ENCODE measurements around the gene FNDC3A. TPM values are rescaled to one million over a fixed set of nuclear protein-coding genes. Genes with fewer than 3 reads are reported as not detected.

The FNDC3A gene
- total and polyA plus RNA-seq, 9 of the 15 experiments (the other 6 are each of a cell fraction or from before 2014, with no cell fraction given) = 4.1 to 22.0 (median 13.5) TPM

DNA sequence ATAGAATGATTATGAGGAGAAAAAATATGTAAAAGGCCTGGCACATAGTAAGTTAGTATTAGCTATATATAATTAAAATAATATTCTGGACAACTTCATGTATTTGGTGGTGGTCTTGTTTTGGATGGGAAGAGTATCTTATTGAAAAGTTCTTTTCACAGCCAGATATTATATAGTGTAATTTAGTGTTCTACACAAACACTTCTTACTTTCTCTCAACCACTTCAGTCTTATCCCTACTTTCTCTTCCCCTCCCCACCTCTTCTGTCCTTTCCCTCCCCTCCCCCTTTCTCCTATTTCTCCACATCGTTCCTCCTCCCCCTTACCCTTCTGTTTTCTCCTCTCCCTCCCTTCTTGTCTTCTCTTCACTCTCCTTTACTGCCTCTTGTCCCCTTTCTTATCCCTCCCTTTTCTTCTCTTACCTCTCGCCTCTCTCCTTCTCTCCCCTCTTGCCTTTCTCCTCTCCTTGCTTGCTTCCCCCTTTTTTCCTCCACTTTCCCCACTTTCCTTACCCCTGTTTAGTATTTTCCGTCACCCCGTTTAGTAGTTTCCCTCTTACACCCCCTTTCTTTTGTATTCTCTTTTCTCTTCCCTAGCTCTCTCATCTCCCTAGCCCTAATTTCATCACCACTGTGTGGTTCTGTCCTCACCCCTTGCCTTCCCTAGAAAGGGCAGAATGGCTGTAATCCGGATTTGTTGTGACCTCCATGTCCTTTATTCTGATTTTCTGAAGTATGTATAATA, 137.2 kb downstream of the FNDC3A start:
- H3K4me1 ChIP-seq (replicated peaks in 1 of 2; ENCODE audit: control insufficient read depth in 2 of 2, insufficient read depth in 2 of 2, low read length in 2 of 2) = no peaks in the 10 kb centered on the region
- peaks cover 11% of the 10 kb centered on the region for H3K79me2 ChIP-seq (ENCODE audit: control insufficient read depth, insufficient read depth, low read length)
- H3K9ac ChIP-seq (ENCODE audit: insufficient read depth in 1 of 2, low read depth in 2 of 2, low read length in 2 of 2) = no peak overlapping the region
- ATAC-seq (no peak), DNase-seq (ENCODE audit: extremely low read depth in 1 of 4, low spot score in 3 of 4) (peak in 3 of 4 experiments; percentile 9 to 11 (median 10)), FAIRE-seq (no peak)
- TF ChIP-seq ZNF143 (CRISPR knock-in tag; IDR thresholded peaks at IDR 0.05) = no peak
- TF ChIP-seq KDM1A (IDR thresholded peaks at IDR 0.05) = 0 out of 4 replicates have a peak, but pooled peaks of 1 of the 2 experiments have one; percentile 5
- in situ Hi-C loops (cut with MboI) = no loop called here
- H3K36me3 ChIP-seq (ENCODE audit: control insufficient read depth, insufficient read depth, low read length) = peaks cover 11% of the 10 kb centered on the region; the same call in 1 of the 3 replicates
- no peaks in the 10 kb centered on the region for H3K27me3 ChIP-seq (ENCODE audit: control insufficient read depth in 2 of 2, insufficient read depth in 2 of 2, low read length in 2 of 2)
- H3K4me3 ChIP-seq = no peak overlapping the region
- intact Hi-C loops (cut with micrococcal nuclease) = no loop called here
- ChIA-PET POLR2A (no interaction called here), CTCF (ENCODE audit: low intra/inter-chr PET ratio) (no interaction called here)
- 90% methylated on average over 1 of the region's 5 CpGs for WGBS (ENCODE audit: insufficient coverage, low coverage, missing lambda C conversion rate)
- H3K27ac ChIP-seq (ENCODE audit: extremely low read depth, low read depth, low read length) = no peak overlapping the region; the same call in 2 of the 3 replicates
- no peaks in the 10 kb centered on the region for H4K20me1 ChIP-seq (replicated peaks; ENCODE audit: control insufficient read depth, insufficient read depth, low read length)
- H2AFZ ChIP-seq (ENCODE audit: low read depth, low read length) = no peak overlapping the region
- H3K9me1 ChIP-seq (ENCODE audit: control insufficient read depth, insufficient read depth, low read length) = no peaks in the 10 kb centered on the region
- no peak overlapping the region for H3K4me2 ChIP-seq (ENCODE audit: insufficient read depth, low read length)
- H3K9me3 ChIP-seq (replicated peaks; ENCODE audit: control insufficient read depth, insufficient read depth, low read depth, low read length) = no peaks in the 10 kb centered on the region
- no TSS peak for BruUV-seq (replicated peaks)

DNA sequence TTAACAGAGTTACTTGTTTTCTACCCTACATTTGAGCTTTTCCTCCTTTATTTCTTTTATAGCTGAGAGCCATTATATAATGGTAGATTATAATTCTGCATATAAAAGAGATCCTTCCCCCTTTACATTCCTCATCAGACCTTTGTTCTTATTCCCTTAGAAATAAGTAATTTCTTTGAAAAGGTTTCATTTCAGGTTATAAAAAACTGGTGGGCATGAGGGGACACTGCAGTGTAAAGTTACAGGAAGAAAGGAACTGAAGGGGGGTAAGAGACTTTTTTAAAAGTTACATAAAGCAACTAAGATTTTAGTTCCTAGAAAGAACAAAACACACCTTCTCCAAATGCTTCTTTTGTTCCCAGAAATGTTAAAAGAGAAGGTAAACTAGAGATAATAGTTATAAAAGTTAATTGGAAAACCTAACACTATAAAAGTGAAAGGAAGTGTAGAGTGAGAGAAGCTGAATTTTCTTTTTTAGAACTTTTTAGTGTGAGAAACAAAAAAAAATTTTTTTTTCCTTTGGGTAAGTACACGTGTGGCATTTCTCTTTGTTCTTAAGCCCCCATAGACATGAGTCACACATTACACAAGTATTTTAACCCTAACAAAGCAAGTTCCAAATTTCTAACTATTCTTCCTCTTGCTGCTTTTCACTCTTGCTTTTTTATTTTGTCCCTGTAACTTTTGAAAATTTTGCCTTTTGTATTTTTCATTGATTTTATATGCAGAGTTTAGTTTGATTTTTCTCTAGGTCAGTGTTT, 138.0 kb downstream of the FNDC3A start:
- H3K27me3 ChIP-seq (ENCODE audit: control insufficient read depth in 2 of 2, insufficient read depth in 2 of 2, low read length in 2 of 2) = no peaks in the 10 kb centered on the region
- H3K4me3 ChIP-seq = no peak overlapping the region
- no peaks in the 10 kb centered on the region for H4K20me1 ChIP-seq (replicated peaks; ENCODE audit: control insufficient read depth, insufficient read depth, low read length)
- peaks cover 11% of the 10 kb centered on the region for H3K79me2 ChIP-seq (ENCODE audit: control insufficient read depth, insufficient read depth, low read length)
- no peaks in the 10 kb centered on the region for H3K9me1 ChIP-seq (ENCODE audit: control insufficient read depth, insufficient read depth, low read length)
- TF ChIP-seq FOSL1 (tag; conservative IDR thresholded peaks at IDR 0.05) (no peak), JUNB (CRISPR knock-in tag; conservative IDR thresholded peaks at IDR 0.05) (no peak), ZNF778 (CRISPR knock-in tag; IDR thresholded peaks at IDR 0.05) (no peak)
- TF ChIP-seq, protein P1, sequence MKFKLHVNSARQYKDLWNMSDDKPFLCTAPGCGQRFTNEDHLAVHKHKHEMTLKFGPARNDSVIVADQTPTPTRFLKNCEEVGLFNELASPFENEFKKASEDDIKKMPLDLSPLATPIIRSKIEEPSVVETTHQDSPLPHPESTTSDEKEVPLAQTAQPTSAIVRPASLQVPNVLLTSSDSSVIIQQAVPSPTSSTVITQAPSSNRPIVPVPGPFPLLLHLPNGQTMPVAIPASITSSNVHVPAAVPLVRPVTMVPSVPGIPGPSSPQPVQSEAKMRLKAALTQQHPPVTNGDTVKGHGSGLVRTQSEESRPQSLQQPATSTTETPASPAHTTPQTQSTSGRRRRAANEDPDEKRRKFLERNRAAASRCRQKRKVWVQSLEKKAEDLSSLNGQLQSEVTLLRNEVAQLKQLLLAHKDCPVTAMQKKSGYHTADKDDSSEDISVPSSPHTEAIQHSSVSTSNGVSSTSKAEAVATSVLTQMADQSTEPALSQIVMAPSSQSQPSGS (CRISPR knock-in tag; IDR thresholded peaks at IDR 0.05) = no peak
- TF ChIP-seq, protein P2, sequence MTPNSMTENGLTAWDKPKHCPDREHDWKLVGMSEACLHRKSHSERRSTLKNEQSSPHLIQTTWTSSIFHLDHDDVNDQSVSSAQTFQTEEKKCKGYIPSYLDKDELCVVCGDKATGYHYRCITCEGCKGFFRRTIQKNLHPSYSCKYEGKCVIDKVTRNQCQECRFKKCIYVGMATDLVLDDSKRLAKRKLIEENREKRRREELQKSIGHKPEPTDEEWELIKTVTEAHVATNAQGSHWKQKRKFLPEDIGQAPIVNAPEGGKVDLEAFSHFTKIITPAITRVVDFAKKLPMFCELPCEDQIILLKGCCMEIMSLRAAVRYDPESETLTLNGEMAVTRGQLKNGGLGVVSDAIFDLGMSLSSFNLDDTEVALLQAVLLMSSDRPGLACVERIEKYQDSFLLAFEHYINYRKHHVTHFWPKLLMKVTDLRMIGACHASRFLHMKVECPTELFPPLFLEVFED (CRISPR knock-in tag; conservative IDR thresholded peaks at IDR 0.05) = no peak
- no peak for DNase-seq (ENCODE audit: extremely low read depth in 1 of 4, low spot score in 3 of 4)
- H3K36me3 ChIP-seq (ENCODE audit: control insufficient read depth, insufficient read depth, low read length) = peaks cover 12% of the 10 kb centered on the region; the same call in 1 of the 3 replicates
- H3K27ac ChIP-seq (ENCODE audit: extremely low read depth, low read depth, low read length) = no peak overlapping the region; the same call in 2 of the 3 replicates
- H3K9me3 ChIP-seq (replicated peaks; ENCODE audit: control insufficient read depth, insufficient read depth, low read depth, low read length) = no peaks in the 10 kb centered on the region
- BruUV-seq (replicated peaks) = no TSS peak
- no peak for FAIRE-seq
- 62% methylated on average over 1 of the region's 1 CpG for WGBS (ENCODE audit: insufficient coverage, low coverage, missing lambda C conversion rate)
- POLR2A ChIA-PET = no interaction called here
- CTCF ChIA-PET (ENCODE audit: low intra/inter-chr PET ratio) = no interaction called here
- in situ Hi-C loops (cut with MboI) = no loop called here
- ATAC-seq = no peak
- no peak overlapping the region for H3K9ac ChIP-seq (ENCODE audit: insufficient read depth in 1 of 2, low read depth in 2 of 2, low read length in 2 of 2)
- intact Hi-C loops (cut with micrococcal nuclease) = no loop called here
- no peaks in the 10 kb centered on the region for H3K4me1 ChIP-seq (replicated peaks in 1 of 2; ENCODE audit: control insufficient read depth in 2 of 2, insufficient read depth in 2 of 2, low read length in 2 of 2)
- H2AFZ ChIP-seq (ENCODE audit: low read depth, low read length) = no peak overlapping the region
- no peak overlapping the region for H3K4me2 ChIP-seq (ENCODE audit: insufficient read depth, low read length)
